ENCODE results near the gene SSNA1.

SSNA1 gene

DNA sequence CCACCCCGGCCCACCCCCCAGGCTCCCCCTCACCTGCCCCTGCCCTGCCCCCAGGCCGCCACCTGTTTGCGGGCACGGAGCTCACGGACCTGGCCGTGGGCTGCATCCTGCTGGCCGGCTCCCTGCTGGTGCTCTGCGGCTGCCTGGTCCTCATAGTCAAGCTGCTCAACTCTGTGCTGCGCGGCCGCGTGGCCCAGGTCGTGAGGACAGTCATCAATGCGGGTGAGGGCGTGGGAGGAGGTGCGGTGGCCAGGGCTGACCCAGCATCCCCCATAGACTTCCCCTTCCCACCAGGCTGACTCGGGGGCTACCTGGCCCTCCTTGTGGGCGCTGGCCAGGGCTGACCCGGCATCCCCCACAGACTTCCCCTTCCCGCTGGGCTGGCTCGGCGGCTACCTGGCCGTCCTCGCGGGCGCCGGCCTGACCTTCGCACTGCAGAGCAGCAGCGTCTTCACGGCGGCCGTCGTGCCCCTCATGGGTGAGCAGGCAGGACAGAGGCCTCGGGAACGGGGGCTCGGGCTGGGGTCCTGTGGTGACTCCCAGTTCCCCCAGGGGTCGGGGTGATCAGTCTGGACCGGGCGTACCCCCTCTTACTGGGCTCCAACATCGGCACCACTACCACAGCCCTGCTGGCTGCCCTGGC, 45.7 kb downstream of the SSNA1 start:
- CTCF ChIA-PET = interaction anchor here (0.6 to 3.4 kb wide), 9 partner anchors 9 to 205 kb away, joined by 3 to 16 read pairs (median 4); partner anchors contain the start of genes ANAPC2, CYSRT1, SSNA1 and STPG3
- no peaks in the 10 kb centered on the region for H3K9me3 ChIP-seq (ENCODE audit: control insufficient read depth, insufficient read depth, low read depth, low read length)
- POLR2A ChIA-PET = interaction anchor here (0.8 to 1.0 kb wide), 2 partner anchors 9 to 58 kb away, joined by 3 read pairs; no protein-coding TSS in a partner anchor

DNA sequence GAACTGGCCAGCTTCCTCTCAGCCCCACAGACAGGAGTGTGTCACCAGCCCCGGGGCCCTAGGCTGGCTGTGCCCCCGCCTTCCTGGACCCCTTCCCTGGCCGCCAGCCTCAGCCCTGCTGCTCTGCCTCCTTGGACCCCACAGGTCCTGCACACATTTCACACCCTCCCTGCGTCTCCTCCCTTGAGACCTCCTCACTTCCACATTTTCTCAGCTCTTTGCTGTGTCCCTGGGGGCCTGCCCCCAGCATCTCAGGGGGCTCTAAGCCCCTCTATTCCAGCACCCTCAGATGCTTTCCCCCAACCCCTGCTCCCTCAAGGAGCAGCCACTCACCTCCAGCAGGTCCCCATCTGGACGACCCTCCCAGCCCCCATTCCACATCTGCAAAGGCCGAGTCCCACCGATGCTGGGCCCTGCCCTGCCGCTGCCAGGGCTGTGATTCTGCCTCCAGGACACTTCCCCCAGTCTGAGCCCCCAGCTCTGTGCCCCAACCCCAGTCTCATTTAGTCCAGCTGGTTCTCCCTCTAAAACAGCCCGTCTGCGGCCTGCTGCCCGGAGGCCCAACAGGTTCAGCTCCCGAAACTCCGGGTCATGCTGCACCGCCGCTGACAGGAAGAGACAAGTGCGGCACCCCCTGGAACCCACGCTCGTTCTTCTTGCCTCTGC, 46.4 kb downstream of the SSNA1 start:
- H3K9me3 ChIP-seq (ENCODE audit: control insufficient read depth, insufficient read depth, low read depth, low read length) = no peaks in the 10 kb centered on the region
- TF ChIP-seq SCRT2 (tag by site-specific recombination; IDR thresholded peaks at IDR 0.05) = peak; percentile 23; the same call in 1 of the 2 replicates
- TF ChIP-seq GLIS2 (tag by site-specific recombination; IDR thresholded peaks at IDR 0.05) = peak; percentile 34
- TF ChIP-seq ZNF600 (tag by site-specific recombination; IDR thresholded peaks at IDR 0.05) = 0 out of 2 replicates have a peak, but pooled peaks have one; percentile 23
- TF ChIP-seq IKZF3 (tag by site-specific recombination; IDR thresholded peaks at IDR 0.05) = no peak
- peaks cover 3% of the 10 kb centered on the region; the same call in 1 of the 2 replicates for H3K4me1 ChIP-seq (ENCODE audit: control insufficient read depth, insufficient read depth, low read length)
- no peak overlapping the region for H3K27ac ChIP-seq (ENCODE audit: extremely low read depth, low read depth, low read length)
- ChIA-PET POLR2A (interaction anchor here (0.6 to 1.0 kb wide), 2 partner anchors 27 to 58 kb away, joined by 3 to 5 read pairs; no protein-coding TSS in a partner anchor), CTCF (interaction anchor here (0.5 to 3.4 kb wide), 14 partner anchors 10 to 446 kb away, joined by 3 to 16 read pairs (median 4); partner anchors contain the start of genes ANAPC2, CYSRT1 and SSNA1)
- peaks cover 0 to 7% of the 10 kb centered on the region in 2 experiments; a peak in 1 of 3 replicates for H3K36me3 ChIP-seq (ENCODE audit: control insufficient read depth in 2 of 2, insufficient read depth in 1 of 2, low read length in 2 of 2)
- no peak overlapping the region for H3K4me3 ChIP-seq (ENCODE audit: low read depth, low read length)

More for the DNA sequence above, 45.7 kb downstream of the SSNA1 start:
- H3K36me3 ChIP-seq (ENCODE audit: control insufficient read depth in 2 of 2, insufficient read depth in 1 of 2, low read length in 2 of 2) = peaks cover 0 to 7% of the 10 kb centered on the region in 2 experiments; a peak in 1 of 3 replicates
- no peak overlapping the region for H3K27ac ChIP-seq (ENCODE audit: extremely low read depth, low read depth, low read length)
- no peak for TF ChIP-seq ZNF155 (tag by site-specific recombination; IDR thresholded peaks at IDR 0.05)
- peaks cover 3% of the 10 kb centered on the region; the same call in 1 of the 2 replicates for H3K4me1 ChIP-seq (ENCODE audit: control insufficient read depth, insufficient read depth, low read length)
- no peak overlapping the region for H3K4me3 ChIP-seq (ENCODE audit: low read depth, low read length)

DNA sequence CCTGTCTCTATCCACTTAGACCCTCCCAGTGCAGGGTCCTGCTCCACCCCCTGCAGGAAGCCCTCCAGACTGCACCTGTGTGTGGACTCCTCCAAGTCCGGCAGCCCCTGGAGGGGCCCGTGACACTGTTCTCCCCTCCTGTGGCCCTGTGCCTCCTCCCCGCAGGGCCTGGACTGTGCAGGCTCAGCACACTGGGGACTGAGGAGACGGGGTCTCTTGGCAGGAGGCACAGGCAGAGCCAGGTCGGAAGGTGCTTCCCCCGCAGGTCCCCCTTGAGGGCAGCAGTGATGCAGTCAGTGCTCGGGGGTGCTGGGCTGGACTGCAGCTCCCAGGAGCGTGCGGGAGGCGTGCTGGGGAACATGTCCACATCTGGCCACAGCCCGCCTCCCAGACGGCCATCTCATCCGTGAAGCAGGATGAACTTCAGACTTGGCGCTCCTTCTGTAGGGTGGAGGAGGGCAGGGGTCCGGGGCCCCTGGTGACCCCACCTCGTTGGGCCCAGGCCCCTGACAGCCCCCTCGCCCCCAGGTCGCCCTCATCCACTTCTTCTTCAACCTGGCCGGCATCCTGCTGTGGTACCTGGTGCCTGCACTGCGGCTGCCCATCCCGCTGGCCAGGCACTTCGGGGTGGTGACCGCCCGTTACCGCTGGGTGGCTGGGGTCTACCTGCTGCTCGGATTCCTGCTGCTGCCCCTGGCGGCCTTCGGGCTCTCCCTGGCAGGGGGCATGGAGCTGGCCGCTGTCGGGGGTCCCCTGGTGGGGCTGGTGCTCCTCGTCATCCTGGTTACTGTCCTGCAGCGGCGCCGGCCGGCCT, 47.2 kb downstream of the SSNA1 start:
- Histone ChIP-seq H3K9me3 (ENCODE audit: control insufficient read depth, insufficient read depth, low read depth, low read length) (no peaks in the 10 kb centered on the region), H3K27ac (ENCODE audit: extremely low read depth, low read depth, low read length) (no peak overlapping the region), H3K4me3 (ENCODE audit: low read depth, low read length) (no peak overlapping the region), H3K4me1 (ENCODE audit: control insufficient read depth, insufficient read depth, low read length) (peaks cover 3% of the 10 kb centered on the region; the same call in 1 of the 2 replicates), H3K36me3 (ENCODE audit: control insufficient read depth in 2 of 2, insufficient read depth in 1 of 2, low read length in 2 of 2) (peaks cover 0 to 7% of the 10 kb centered on the region in 2 experiments; a peak in 1 of 3 replicates)
- TF ChIP-seq ZNF621 (tag by site-specific recombination; IDR thresholded peaks at IDR 0.05) (no peak), BCL11B (tag by site-specific recombination; IDR thresholded peaks at IDR 0.05; ENCODE audit: low read depth) (0 out of 2 replicates have a peak, but pooled peaks have one; percentile 31), MEIS1 (CRISPR knock-in tag; IDR thresholded peaks at IDR 0.05; ENCODE audit: borderline replicate concordance) (no peak), CTCF (tag by site-specific recombination; IDR thresholded peaks at IDR 0.05) (peak; percentile 60), ZNF600 (tag by site-specific recombination; IDR thresholded peaks at IDR 0.05) (peak; percentile 80), ZNF292 (tag by site-specific recombination; IDR thresholded peaks at IDR 0.05; ENCODE audit: borderline replicate concordance, low read depth) (no peak)
- TF ChIP-seq, protein P1, sequence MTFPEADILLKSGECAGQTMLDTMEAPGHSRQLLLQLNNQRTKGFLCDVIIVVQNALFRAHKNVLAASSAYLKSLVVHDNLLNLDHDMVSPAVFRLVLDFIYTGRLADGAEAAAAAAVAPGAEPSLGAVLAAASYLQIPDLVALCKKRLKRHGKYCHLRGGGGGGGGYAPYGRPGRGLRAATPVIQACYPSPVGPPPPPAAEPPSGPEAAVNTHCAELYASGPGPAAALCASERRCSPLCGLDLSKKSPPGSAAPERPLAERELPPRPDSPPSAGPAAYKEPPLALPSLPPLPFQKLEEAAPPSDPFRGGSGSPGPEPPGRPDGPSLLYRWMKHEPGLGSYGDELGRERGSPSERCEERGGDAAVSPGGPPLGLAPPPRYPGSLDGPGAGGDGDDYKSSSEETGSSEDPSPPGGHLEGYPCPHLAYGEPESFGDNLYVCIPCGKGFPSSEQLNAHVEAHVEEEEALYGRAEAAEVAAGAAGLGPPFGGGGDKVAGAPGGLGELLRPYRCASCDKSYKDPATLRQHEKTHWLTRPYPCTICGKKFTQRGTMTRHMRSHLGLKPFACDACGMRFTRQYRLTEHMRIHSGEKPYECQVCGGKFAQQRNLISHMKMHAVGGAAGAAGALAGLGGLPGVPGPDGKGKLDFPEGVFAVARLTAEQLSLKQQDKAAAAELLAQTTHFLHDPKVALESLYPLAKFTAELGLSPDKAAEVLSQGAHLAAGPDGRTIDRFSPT (tag by site-specific recombination; IDR thresholded peaks at IDR 0.05) = 0 out of 2 replicates have a peak, but pooled peaks have one; percentile 36
- TF ChIP-seq, protein P2, sequence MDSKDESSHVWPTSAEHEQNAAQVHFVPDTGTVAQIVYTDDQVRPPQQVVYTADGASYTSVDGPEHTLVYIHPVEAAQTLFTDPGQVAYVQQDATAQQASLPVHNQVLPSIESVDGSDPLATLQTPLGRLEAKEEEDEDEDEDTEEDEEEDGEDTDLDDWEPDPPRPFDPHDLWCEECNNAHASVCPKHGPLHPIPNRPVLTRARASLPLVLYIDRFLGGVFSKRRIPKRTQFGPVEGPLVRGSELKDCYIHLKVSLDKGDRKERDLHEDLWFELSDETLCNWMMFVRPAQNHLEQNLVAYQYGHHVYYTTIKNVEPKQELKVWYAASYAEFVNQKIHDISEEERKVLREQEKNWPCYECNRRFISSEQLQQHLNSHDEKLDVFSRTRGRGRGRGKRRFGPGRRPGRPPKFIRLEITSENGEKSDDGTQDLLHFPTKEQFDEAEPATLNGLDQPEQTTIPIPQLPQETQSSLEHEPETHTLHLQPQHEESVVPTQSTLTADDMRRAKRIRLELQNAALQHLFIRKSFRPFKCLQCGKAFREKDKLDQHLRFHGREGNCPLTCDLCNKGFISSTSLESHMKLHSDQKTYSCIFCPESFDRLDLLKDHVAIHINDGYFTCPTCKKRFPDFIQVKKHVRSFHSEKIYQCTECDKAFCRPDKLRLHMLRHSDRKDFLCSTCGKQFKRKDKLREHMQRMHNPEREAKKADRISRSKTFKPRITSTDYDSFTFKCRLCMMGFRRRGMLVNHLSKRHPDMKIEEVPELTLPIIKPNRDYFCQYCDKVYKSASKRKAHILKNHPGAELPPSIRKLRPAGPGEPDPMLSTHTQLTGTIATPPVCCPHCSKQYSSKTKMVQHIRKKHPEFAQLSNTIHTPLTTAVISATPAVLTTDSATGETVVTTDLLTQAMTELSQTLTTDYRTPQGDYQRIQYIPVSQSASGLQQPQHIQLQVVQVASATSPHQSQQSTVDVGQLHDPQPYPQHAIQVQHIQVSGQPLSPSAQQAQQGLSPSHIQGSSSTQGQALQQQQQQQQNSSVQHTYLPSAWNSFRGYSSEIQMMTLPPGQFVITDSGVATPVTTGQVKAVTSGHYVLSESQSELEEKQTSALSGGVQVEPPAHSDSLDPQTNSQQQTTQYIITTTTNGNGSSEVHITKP (tag by site-specific recombination; IDR thresholded peaks at IDR 0.05) = 0 out of 2 replicates have a peak, but pooled peaks have one; percentile 11
- ChIA-PET POLR2A (interaction anchor here (0.7 to 11.5 kb wide), 9 partner anchors 9 to 189 kb away, joined by 3 to 336 read pairs (median 10); partner anchors contain the start of genes CYSRT1, NELFB, RNF208 and RNF224), CTCF (interaction anchor here (0.5 to 3.4 kb wide), 33 partner anchors 8 to 458 kb away, joined by 3 to 45 read pairs (median 6); partner anchors contain the start of genes ANAPC2, CYSRT1, LRRC26 and NELFB)

All from HEK293 (cell line).